Measurements from ENCODE around the gene GNB1.

- TF ChIP-seq, protein P1, sequence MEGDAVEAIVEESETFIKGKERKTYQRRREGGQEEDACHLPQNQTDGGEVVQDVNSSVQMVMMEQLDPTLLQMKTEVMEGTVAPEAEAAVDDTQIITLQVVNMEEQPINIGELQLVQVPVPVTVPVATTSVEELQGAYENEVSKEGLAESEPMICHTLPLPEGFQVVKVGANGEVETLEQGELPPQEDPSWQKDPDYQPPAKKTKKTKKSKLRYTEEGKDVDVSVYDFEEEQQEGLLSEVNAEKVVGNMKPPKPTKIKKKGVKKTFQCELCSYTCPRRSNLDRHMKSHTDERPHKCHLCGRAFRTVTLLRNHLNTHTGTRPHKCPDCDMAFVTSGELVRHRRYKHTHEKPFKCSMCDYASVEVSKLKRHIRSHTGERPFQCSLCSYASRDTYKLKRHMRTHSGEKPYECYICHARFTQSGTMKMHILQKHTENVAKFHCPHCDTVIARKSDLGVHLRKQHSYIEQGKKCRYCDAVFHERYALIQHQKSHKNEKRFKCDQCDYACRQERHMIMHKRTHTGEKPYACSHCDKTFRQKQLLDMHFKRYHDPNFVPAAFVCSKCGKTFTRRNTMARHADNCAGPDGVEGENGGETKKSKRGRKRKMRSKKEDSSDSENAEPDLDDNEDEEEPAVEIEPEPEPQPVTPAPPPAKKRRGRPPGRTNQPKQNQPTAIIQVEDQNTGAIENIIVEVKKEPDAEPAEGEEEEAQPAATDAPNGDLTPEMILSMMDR (IDR thresholded peaks at IDR 0.05): no peak
- no peak for TF ChIP-seq POLR2A (IDR thresholded peaks at IDR 0.05)
Measured at GRCh38 chr1:1903224-1903623, 12.3 kb upstream of the GNB1 start.
